GM19397 (cell line): ENCODE measurements around the gene NUP50.

ENCODE experiments used
- ATAC-seq: cut with Tn5 transposase; IDR thresholded peaks from one replicate; pipeline ENCODE4 v1.9.1; 2021; ENCODE audit warnings: mild to moderate bottlenecking, moderate library complexity; ENCODE audit not compliant: unreplicated experiment

Gene NUP50

GRCh38 chr22:45207981-45208664, 44.4 kb downstream of the NUP50 start:
- ATAC-seq: no peak

- no peak for ATAC-seq
Observed at GRCh38 chr22:45208696-45208992, 44.9 kb downstream of the NUP50 start.

GRCh38 chr22:45208993-45209838, 45.5 kb downstream of the NUP50 start:
- no peak for ATAC-seq

- ATAC-seq: no peak
Observed at GRCh38 chr22:45210174-45210573, 46.4 kb downstream of the NUP50 start.

GRCh38 chr22:45210577-45210976, 46.9 kb downstream of the NUP50 start:
- no peak for ATAC-seq

- no peak for ATAC-seq
Observed at GRCh38 chr22:45210991-45211390, 47.3 kb downstream of the NUP50 start.

- no peak for ATAC-seq
Observed at GRCh38 chr22:45211435-45211834, 47.7 kb downstream of the NUP50 start.

- no peak for ATAC-seq
Observed at GRCh38 chr22:45211848-45212247, 48.1 kb downstream of the NUP50 start.

- no peak for ATAC-seq
Observed at GRCh38 chr22:45212306-45212709, 48.6 kb downstream of the NUP50 start.

GRCh38 chr22:45212992-45213751, 49.4 kb downstream of the NUP50 start:
- no peak for ATAC-seq

GRCh38 chr22:45216133-45217003, 52.6 kb downstream of the NUP50 start:
- ATAC-seq: no peak

- no peak for ATAC-seq
Observed at GRCh38 chr22:45217345-45217744, 53.6 kb downstream of the NUP50 start.

GRCh38 chr22:45217806-45218205, 54.1 kb downstream of the NUP50 start:
- no peak for ATAC-seq

- no peak for ATAC-seq
Observed at GRCh38 chr22:45218976-45219375, 55.3 kb downstream of the NUP50 start.

GRCh38 chr22:45221201-45221600, 57.5 kb downstream of the NUP50 start:
- no peak for ATAC-seq

GRCh38 chr22:45223304-45224117, 59.8 kb downstream of the NUP50 start:
- ATAC-seq: no peak

GRCh38 chr22:45224331-45224730, 60.6 kb downstream of the NUP50 start:
- ATAC-seq: no peak

GRCh38 chr22:45224988-45225731, 61.4 kb downstream of the NUP50 start:
- no peak for ATAC-seq
